Retinal pigment epithelial cell (primary cell): ENCODE results near the gene TLCD1.

Source experiments
- DNase-seq: peaks from one replicate; pipeline ENCODE4 v3.0.0-alpha.2; 2010; ENCODE audit warnings: low read depth
- H3K4me3 ChIP-seq: 2 replicates; pipeline ENCODE4 v1.5.1; 2011; ENCODE audit warnings: mild to moderate bottlenecking, low read length, control low read depth, moderate library complexity
- TF ChIP-seq, protein P1 (sequence below): conservative IDR thresholded peaks from 2 replicates; pipeline ENCODE4 v1.5.1; 2011; ENCODE audit warnings: low read depth, low read length, control low read depth, inconsistent platforms

Gene TLCD1

DNA sequence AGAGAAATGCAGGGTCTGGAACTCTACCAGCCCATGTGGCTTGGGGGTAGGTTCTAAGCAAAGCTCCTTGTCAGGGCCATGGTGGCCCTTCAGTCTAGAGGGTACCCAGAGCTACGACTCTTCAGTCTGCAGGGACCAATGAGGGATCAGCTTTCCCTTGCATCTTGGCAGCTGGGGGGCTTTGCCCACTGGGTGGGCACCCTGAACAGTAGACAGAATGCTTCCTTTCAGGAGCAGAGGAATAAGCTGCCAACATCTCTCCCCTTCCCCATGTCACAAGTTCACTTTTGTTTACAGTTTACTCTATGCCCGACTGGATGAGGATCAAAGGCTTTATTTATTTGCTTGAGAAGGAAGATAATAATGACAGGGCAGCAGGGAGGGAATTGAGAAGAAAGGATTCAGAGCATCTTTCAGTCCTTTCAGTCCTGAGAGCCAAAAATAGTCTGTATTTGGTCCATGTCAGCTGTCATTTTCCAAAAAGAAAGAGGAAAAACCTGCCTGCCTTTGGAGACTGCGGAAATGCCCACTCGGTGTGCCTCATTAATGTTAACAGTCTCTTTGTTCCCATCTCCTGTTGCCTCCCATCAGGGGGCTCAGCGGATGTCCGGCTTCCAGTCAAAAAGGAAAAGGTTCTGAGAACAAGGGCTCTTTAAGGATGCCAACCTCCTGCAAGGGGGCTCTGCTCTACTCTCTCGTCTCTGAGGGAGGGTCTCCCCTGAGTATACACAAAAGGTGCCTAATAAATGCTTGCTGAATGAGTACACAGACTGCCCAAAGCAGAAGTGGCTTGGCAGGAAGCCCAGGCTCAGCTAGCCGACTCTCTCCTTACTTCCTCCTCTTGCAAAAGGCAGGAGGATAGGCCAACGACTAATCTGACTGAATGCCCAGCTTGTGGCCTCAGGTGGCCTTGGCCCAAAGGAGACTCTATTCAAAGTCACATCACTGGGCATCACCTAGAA, 34.8 kb upstream of the TLCD1 start:
- TF ChIP-seq, protein P1, sequence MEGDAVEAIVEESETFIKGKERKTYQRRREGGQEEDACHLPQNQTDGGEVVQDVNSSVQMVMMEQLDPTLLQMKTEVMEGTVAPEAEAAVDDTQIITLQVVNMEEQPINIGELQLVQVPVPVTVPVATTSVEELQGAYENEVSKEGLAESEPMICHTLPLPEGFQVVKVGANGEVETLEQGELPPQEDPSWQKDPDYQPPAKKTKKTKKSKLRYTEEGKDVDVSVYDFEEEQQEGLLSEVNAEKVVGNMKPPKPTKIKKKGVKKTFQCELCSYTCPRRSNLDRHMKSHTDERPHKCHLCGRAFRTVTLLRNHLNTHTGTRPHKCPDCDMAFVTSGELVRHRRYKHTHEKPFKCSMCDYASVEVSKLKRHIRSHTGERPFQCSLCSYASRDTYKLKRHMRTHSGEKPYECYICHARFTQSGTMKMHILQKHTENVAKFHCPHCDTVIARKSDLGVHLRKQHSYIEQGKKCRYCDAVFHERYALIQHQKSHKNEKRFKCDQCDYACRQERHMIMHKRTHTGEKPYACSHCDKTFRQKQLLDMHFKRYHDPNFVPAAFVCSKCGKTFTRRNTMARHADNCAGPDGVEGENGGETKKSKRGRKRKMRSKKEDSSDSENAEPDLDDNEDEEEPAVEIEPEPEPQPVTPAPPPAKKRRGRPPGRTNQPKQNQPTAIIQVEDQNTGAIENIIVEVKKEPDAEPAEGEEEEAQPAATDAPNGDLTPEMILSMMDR = no peak
- DNase-seq = no peak
- no peak overlapping the region for H3K4me3 ChIP-seq

DNA sequence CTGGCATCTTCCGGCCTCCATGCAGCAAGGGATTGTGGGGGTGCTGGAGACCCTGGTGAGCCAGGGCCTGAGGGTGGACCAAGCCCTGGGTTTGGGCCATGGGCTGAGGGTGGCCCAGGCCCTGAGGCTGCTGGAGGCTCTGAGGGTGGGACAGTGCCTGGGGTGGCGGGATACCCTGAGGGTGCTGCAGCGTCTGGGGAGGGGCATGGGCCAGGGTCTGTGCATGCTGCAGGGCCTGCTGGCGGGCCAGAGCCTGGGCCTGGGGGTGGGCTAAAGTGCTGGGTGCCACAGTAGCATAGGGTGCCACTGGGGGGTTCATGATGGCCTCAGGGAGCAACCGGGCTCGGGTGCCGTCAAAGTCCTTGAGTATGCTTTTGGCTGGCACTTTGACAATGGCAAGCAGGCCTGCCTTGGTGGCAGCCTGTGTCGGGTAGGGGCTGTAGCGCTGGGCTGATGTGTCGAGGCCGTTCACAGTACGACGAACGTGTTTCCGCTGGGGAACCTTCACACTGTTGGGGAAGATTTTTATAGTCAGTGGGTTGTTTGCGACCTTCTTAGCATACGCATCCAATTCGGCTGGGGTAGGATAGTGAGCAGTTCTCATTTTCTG, 33.3 kb upstream of the TLCD1 start:
- no peak overlapping the region for H3K4me3 ChIP-seq
- TF ChIP-seq, protein P1 = no peak
- no peak for DNase-seq

DNA sequence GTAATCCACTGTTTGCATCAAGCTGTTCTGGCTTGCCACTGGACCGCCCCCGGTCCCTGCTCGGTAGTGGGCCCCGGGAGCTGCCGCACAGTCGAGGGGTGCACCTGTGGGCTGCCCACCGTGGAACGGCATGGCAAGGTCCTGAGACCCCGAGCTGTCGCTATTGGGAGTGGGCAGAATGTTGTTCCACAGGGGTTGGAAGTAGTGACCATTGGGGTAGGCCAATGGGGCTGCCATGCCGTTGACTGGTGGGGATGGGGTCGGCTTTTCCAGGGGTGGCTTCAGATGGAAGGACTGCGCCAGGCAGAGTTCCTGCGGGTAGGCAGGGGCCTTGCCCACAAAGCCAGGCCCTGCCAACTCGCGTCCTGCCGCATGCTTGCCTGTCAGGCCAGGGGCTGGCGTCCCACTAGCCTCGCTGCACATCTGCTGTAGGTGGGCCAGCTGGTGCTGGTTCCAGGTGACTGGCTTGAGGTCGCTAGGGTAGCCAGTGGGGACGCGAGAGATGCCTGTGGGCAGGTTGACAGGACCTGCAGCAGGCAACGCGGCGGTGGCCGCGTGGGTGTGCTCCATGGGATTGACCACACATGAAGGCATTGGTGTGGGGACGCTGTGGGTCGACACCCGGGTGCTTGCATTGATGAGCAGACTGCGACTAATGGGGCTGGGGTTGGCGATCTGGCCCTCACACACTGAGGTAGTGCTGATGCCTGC, 32.5 kb upstream of the TLCD1 start:
- TF ChIP-seq, protein P1 = no peak
- no peak overlapping the region for H3K4me3 ChIP-seq
- DNase-seq = no peak

DNA sequence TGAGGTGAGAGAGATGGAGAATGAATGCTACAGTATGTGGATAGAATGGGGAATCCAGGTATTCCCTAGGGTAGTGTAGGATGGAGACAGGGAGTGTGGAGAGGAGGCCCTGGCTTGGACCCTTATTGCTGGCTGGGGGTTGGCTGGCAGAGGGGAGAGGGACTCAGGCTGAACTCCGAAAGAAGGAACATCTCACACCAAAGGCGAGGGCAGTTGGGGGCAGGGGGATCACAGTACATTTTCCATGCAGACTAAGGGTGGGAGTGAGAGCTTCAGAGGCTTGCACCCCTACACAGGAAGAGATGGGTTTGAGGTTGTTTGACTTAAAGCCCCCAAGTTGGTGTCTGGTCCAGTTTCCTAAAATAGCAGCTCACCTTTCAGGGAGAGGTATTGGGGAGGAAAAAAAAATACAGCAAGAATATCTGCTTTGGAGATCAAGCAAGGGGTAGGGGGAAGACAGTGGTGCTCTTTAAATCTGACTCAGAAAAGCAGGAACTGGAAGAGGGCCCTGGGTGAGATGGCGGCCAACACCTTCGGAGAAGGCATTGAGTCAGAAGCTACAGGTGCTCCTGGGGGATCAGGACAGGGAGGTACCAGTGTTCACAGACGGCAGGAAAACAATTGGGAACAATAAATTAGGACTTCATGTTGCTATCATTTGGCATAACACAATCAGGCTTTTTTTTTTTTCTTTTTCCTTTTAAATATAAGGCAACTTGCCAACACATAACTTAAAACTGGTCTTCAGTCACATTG, 30.2 kb upstream of the TLCD1 start:
- no peak for DNase-seq
- TF ChIP-seq, protein P1 = no peak
- H3K4me3 ChIP-seq = no peak overlapping the region

DNA sequence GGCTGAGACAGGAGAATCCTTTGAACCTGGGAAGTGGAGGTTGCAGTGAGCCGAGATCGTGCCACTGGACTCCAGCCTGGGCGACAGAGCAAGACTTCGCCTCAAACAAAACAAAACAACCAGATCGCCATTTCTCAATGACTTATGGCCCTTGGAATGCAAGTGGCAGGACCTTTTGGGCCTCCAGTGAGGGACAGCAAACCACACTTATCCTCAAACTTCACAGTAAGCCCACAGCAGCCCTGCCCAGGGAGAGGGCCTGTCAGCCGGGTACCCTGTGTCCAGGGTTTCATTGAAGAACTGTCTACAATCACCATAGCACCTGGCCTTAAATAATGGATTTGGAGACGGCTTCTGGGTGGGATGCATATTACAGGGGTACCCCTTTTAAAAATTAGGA, 29.5 kb upstream of the TLCD1 start:
- DNase-seq = no peak
- H3K4me3 ChIP-seq = no peak overlapping the region
- TF ChIP-seq, protein P1 = no peak

DNA sequence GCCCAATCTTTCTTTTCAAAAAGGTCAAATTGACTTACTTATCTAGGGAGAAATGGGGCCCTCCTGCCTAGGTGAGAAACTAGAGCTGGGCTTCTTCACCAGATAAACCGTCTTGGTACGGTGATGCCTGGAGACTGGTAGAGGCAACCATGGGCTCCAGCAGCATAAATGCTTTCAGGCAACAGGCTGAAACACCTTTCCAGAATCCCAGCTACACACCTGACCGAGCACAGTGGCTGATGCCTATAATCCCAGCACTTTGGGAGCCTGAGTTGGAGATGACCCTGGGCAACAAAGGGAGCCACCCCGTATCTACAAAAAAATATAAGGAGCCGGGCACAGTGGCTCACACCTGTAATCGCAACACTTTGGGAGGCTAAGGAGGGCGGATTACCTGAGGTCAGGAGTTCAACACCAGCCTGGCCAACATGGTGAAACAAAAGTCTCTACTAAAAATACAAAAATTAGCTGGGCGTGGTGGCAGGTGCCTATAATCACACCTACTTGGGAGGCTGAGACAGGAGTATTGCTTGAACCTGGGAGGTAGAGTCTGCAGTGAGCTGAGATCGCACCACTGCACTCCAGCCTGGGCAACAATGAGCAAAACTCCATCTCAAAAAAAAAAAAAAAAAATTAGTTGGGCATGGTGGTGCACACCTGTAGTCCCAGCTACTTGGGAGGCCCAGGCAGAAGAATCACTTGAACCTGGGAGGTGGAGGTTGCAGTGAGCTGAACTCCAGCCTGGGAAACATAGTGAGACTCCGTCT, 25.8 kb upstream of the TLCD1 start:
- no peak overlapping the region for H3K4me3 ChIP-seq
- DNase-seq = no peak
- TF ChIP-seq, protein P1 = no peak
